Measurements from ENCODE around the gene SPDYC.
A peak's percentile ranks its signal among the peaks of the same experiment; 100 is the strongest.
"Not testable (repeated sequence)": the region's sequence is repeated elsewhere in the genome, so short reads cannot be mapped to it uniquely, and the experiment has no call there.

Gene SPDYC

GRCh38 chr11:65169164-65169641 lies 830 bp upstream of the SPDYC start:
- ATAC-seq = peak; percentile 49
- DNase-seq = no peak

GRCh38 chr11:65172600-65172999 lies 2.6 kb downstream of the SPDYC start:
- ATAC-seq = no peak
- DNase-seq = no peak

GRCh38 chr11:65174571-65175010 lies 4.6 kb downstream of the SPDYC start:
- DNase-seq, ATAC-seq: not testable (repeated sequence)

GRCh38 chr11:65180877-65181568 lies 11.0 kb downstream of the SPDYC start:
- ATAC-seq (peak; percentile 76), DNase-seq (peak; percentile 72)

- DNase-seq = peak; percentile 78
- peak; percentile 83 for ATAC-seq
These were observed 11.7 kb downstream of the SPDYC start, which contains the start of gene CAPN1 for GRCh38 chr11:65181569-65182257. Gene CAPN1, plus strand, starts transcription at chr11:65181928. Its CDS starts 774 bp downstream, at chr11:65182702.

- DNase-seq (no peak), ATAC-seq (no peak)
These were observed 12.5 kb downstream of the SPDYC start for GRCh38 chr11:65182258-65183170.

- ATAC-seq (no peak), DNase-seq (no peak)
These were observed 13.3 kb downstream of the SPDYC start for GRCh38 chr11:65183201-65183891.

- ATAC-seq = no peak
- no peak for DNase-seq
These were observed 14.1 kb downstream of the SPDYC start for GRCh38 chr11:65184146-65184545.

- ATAC-seq (no peak), DNase-seq (no peak)
These were observed 15.1 kb downstream of the SPDYC start for GRCh38 chr11:65185171-65185570.

GRCh38 chr11:65185869-65186341 lies 15.9 kb downstream of the SPDYC start:
- ATAC-seq (no peak), DNase-seq (no peak)

GRCh38 chr11:65186701-65187100 lies 16.7 kb downstream of the SPDYC start:
- DNase-seq (no peak), ATAC-seq (no peak)

- ATAC-seq (no peak), DNase-seq (no peak)
These were observed 17.2 kb downstream of the SPDYC start for GRCh38 chr11:65187146-65187675.

- no peak for ATAC-seq
These were observed 18.0 kb downstream of the SPDYC start for GRCh38 chr11:65187971-65188461.

GRCh38 chr11:65188486-65188885 lies 18.5 kb downstream of the SPDYC start:
- ATAC-seq = no peak
- no peak for DNase-seq

More at GRCh38 chr11:65187971-65188461, 18.0 kb downstream of the SPDYC start:
- DNase-seq = no peak

GRCh38 chr11:65189191-65189590 lies 19.2 kb downstream of the SPDYC start:
- DNase-seq (no peak), ATAC-seq (no peak)

GRCh38 chr11:65194564-65194963 lies 24.5 kb downstream of the SPDYC start:
- no peak for ATAC-seq

GRCh38 chr11:65204143-65204542 lies 34.1 kb downstream of the SPDYC start:
- ATAC-seq = no peak
- no peak for DNase-seq

More at GRCh38 chr11:65194564-65194963, 24.5 kb downstream of the SPDYC start:
- no peak for DNase-seq

- peak; percentile 63 for ATAC-seq
- peak; percentile 64 for DNase-seq
These were observed 34.9 kb downstream of the SPDYC start for GRCh38 chr11:65204646-65205601.

- ATAC-seq (no peak), DNase-seq (no peak)
These were observed 35.6 kb downstream of the SPDYC start for GRCh38 chr11:65205602-65205967.

GRCh38 chr11:65206441-65206841 lies 36.4 kb downstream of the SPDYC start:
- DNase-seq (no peak), ATAC-seq (no peak)
